ENCODE measurements around the gene PTPN14.
A peak's percentile ranks its signal among the peaks of the same experiment; 100 is the strongest.

PTPN14 gene

DNA sequence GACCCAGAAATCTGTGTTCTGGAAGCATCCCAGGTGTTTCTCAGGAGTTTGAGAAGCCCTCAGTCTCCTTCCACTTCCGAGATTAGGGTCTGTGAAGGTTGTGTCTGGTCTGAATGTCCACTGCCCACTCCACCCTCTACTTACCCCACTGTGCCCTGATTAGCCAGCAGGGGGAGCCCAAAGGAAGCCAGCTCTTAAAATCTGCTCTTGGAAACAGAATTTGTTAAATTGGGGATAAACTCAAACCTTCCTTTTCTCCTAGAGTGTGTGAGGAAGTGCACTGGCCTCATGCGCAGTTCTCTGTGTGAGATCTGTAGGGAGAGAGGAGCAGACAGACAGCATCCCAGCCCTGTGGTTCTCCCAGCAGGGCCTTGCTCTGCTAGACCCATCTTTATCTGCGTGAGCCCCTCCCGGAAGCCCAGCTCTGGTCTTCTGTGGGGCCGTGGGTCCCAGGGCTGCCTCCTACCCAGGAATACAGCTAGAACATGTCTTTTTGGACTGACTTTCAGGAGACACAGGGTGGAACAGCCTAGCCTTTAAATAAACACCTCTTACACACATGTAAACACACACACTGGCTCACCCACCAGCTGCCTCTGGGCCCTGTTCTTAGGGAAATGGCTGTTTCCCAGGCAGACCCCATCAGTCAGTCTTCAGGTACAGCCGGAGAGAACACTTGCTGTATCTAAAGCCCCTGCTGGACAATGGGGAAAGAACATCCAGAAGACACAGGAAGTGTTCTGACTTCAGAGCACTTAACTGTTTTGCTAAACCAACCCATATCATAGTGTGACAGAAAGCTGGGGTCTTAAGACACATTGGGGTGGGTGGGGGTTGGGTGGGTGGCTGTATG, 218.2 kb downstream of the PTPN14 start (continued):
- TF ChIP-seq SNAI2 (CRISPR knock-in tag; IDR thresholded peaks at IDR 0.05) = no peak
- TF ChIP-seq, protein P1, sequence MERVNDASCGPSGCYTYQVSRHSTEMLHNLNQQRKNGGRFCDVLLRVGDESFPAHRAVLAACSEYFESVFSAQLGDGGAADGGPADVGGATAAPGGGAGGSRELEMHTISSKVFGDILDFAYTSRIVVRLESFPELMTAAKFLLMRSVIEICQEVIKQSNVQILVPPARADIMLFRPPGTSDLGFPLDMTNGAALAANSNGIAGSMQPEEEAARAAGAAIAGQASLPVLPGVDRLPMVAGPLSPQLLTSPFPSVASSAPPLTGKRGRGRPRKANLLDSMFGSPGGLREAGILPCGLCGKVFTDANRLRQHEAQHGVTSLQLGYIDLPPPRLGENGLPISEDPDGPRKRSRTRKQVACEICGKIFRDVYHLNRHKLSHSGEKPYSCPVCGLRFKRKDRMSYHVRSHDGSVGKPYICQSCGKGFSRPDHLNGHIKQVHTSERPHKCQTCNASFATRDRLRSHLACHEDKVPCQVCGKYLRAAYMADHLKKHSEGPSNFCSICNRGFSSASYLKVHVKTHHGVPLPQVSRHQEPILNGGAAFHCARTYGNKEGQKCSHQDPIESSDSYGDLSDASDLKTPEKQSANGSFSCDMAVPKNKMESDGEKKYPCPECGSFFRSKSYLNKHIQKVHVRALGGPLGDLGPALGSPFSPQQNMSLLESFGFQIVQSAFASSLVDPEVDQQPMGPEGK (CRISPR knock-in tag; IDR thresholded peaks at IDR 0.05; ENCODE audit: borderline replicate concordance) = no peak

DNA sequence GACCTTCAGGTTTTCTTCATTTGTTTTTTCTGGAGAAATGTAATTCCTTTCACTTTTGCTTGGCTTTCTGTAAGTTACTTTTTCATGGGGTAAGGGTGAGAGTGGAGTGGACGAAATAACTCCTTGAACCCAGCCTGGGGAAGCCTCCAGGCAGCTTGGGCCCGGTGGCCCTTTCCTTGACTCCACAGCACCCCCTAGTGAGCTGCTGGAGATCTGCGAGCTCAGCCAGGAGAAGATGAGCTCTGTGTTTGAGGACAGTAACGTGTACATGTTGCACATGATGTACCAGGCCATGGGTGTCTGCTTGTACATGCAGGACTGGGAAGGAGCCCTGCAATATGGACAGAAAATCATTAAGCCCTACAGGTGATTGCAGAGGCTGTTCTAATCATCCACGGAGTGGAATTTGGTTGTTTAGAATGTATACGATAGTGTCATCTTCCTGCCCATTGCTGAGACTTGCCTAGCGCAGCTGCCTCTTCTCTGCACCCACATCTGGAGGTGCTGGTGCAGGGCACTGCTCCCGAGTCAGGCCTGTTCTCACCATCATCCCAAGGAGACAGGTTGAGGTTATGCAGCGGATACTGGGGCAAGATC, 219.5 kb downstream of the PTPN14 start:
- no peak for TF ChIP-seq ZNF565 (CRISPR knock-in tag; conservative IDR thresholded peaks at IDR 0.05; ENCODE audit: low read depth)
- no peak for TF ChIP-seq ISL1 (CRISPR knock-in tag; IDR thresholded peaks at IDR 0.05)
- no peak for TF ChIP-seq CSDC2 (CRISPR knock-in tag; IDR thresholded peaks at IDR 0.05)
- TF ChIP-seq TOX (CRISPR knock-in tag; IDR thresholded peaks at IDR 0.05; ENCODE audit: borderline replicate concordance) = no peak
- TF ChIP-seq, protein P1 (CRISPR knock-in tag; IDR thresholded peaks at IDR 0.05; ENCODE audit: borderline replicate concordance) = no peak
- no peak for TF ChIP-seq ARNTL (CRISPR knock-in tag; IDR thresholded peaks at IDR 0.05; ENCODE audit: borderline replicate concordance, low read depth)
- no peak for TF ChIP-seq OSR1 (CRISPR knock-in tag; IDR thresholded peaks at IDR 0.05)
- ATAC-seq = peak; percentile 64

DNA sequence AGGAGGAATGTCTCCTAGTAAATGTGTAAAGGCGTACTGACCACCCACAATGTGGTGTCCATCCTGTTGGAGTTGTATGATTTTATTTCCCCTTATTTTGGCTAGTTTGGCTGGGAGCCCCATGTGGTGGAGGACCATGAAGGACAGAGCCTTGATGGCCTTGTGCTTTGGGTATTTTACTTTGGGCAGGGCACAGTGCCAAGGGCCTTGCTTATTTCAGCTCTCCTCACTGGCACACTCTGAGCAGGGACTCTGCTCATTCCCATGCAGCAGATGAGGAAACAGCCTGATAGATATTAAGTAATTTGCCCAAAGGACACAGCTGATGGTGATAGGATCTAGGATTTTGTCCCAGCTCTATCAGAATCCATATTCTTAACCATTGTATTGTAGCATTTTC, 220.2 kb downstream of the PTPN14 start:
- no peak for TF ChIP-seq ZNF8 (CRISPR knock-in tag; IDR thresholded peaks at IDR 0.05)
- TF ChIP-seq TCF4 (CRISPR knock-in tag; IDR thresholded peaks at IDR 0.05; ENCODE audit: borderline replicate concordance) = no peak
- TF ChIP-seq, protein P2, sequence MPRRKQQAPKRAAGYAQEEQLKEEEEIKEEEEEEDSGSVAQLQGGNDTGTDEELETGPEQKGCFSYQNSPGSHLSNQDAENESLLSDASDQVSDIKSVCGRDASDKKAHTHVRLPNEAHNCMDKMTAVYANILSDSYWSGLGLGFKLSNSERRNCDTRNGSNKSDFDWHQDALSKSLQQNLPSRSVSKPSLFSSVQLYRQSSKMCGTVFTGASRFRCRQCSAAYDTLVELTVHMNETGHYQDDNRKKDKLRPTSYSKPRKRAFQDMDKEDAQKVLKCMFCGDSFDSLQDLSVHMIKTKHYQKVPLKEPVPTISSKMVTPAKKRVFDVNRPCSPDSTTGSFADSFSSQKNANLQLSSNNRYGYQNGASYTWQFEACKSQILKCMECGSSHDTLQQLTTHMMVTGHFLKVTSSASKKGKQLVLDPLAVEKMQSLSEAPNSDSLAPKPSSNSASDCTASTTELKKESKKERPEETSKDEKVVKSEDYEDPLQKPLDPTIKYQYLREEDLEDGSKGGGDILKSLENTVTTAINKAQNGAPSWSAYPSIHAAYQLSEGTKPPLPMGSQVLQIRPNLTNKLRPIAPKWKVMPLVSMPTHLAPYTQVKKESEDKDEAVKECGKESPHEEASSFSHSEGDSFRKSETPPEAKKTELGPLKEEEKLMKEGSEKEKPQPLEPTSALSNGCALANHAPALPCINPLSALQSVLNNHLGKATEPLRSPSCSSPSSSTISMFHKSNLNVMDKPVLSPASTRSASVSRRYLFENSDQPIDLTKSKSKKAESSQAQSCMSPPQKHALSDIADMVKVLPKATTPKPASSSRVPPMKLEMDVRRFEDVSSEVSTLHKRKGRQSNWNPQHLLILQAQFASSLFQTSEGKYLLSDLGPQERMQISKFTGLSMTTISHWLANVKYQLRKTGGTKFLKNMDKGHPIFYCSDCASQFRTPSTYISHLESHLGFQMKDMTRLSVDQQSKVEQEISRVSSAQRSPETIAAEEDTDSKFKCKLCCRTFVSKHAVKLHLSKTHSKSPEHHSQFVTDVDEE (CRISPR knock-in tag; IDR thresholded peaks at IDR 0.05) = no peak
- TF ChIP-seq SNAI2 (CRISPR knock-in tag; IDR thresholded peaks at IDR 0.05) = no peak
- no peak for TF ChIP-seq ISL1 (CRISPR knock-in tag; IDR thresholded peaks at IDR 0.05)
- no peak for TF ChIP-seq ZFP3 (CRISPR knock-in tag; IDR thresholded peaks at IDR 0.05)
- TF ChIP-seq, protein P3, sequence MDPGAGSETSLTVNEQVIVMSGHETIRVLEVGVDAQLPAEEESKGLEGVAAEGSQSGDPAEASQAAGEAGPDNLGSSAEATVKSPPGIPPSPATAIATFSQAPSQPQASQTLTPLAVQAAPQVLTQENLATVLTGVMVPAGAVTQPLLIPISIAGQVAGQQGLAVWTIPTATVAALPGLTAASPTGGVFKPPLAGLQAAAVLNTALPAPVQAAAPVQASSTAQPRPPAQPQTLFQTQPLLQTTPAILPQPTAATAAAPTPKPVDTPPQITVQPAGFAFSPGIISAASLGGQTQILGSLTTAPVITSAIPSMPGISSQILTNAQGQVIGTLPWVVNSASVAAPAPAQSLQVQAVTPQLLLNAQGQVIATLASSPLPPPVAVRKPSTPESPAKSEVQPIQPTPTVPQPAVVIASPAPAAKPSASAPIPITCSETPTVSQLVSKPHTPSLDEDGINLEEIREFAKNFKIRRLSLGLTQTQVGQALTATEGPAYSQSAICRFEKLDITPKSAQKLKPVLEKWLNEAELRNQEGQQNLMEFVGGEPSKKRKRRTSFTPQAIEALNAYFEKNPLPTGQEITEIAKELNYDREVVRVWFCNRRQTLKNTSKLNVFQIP (CRISPR knock-in tag; IDR thresholded peaks at IDR 0.05; ENCODE audit: borderline replicate concordance, low read depth) = no peak
- TF ChIP-seq ZC3H10 (CRISPR knock-in tag; IDR thresholded peaks at IDR 0.05) = no peak
- TF ChIP-seq RARB (CRISPR knock-in tag; IDR thresholded peaks at IDR 0.05) = no peak
- TF ChIP-seq CSDC2 (CRISPR knock-in tag; IDR thresholded peaks at IDR 0.05) = no peak
- TF ChIP-seq ZNF565 (CRISPR knock-in tag; conservative IDR thresholded peaks at IDR 0.05; ENCODE audit: low read depth) = no peak
- TF ChIP-seq ZFP30 (CRISPR knock-in tag; IDR thresholded peaks at IDR 0.05) = no peak
- TF ChIP-seq OSR1 (CRISPR knock-in tag; IDR thresholded peaks at IDR 0.05) = no peak
- TF ChIP-seq PPARA (CRISPR knock-in tag; IDR thresholded peaks at IDR 0.05; ENCODE audit: borderline replicate concordance) = no peak
- TF ChIP-seq GLIS3 (CRISPR knock-in tag; IDR thresholded peaks at IDR 0.05) = no peak
- TF ChIP-seq, protein P1 (CRISPR knock-in tag; IDR thresholded peaks at IDR 0.05; ENCODE audit: borderline replicate concordance) = no peak
- ATAC-seq = no peak

Measured in SK-N-SH treated with all-trans-retinoic acid at 6 μM for 48 hours (cell line).